Peyer's patch (tissue), 4 donors: Measurements from ENCODE around the gene UGCG.

Source experiments
- CTCF ChIP-seq, 6 experiments: fragments of 450-650 bp in 4 of 6; fragments of 200-600 bp in 2 of 6; sonication (generic) in 1 of 6; IDR thresholded peaks; one replicate each; pipeline ENCODE4 v1.5.1; 2017 to 2019; ENCODE audit warnings: antibody characterized with exemption in 6 of 6, mild to moderate bottlenecking in 3 of 6, moderate library complexity in 1 of 6
- POLR2A ChIP-seq, 2 donors: fragments of 450-650 bp; IDR thresholded peaks; one replicate each; pipeline ENCODE4 v1.5.1; 2017; ENCODE audit warnings: antibody characterized with exemption in 2 of 2, mild to moderate bottlenecking in 2 of 2, moderate library complexity in 2 of 2

- TF ChIP-seq CTCF (IDR thresholded peaks at IDR 0.05), result no peak
- no peak for TF ChIP-seq POLR2A (IDR thresholded peaks at IDR 0.05)
Observed at GRCh38 chr9:111857555-111858211, 38.9 kb upstream of the UGCG start.
